Lung (tissue), 16 donors: ENCODE measurements around the gene CCT6B. TPM values are rescaled to one million over a fixed set of nuclear protein-coding genes. Genes with fewer than 3 reads are reported as not detected.

Experiments
- ATAC-seq: fragments of 200-7000 bp; cut with Tn5 transposase; one replicate; pipeline ENCODE4 v1.9.1; 2020; ENCODE audit warnings: moderate number of reproducible peaks; ENCODE audit not compliant: insufficient read depth, low FRiP score
- DNase-seq, 3 donors: peaks; one replicate each; pipeline ENCODE4 v3.0.0-alpha.2; 2013 to 2017
- H3K27ac ChIP-seq, 2 donors: one replicate each; pipeline ENCODE4 v1.5.1; 2013; ENCODE audit warnings: mild to moderate bottlenecking in 2 of 2, moderate library complexity in 2 of 2, control low read depth in 1 of 2, inconsistent platforms in 1 of 2, low read depth in 1 of 2, low read length in 1 of 2
- H3K27me3 ChIP-seq, 3 donors: one replicate each; pipeline ENCODE4 v1.5.1; 2013; ENCODE audit warnings: low read length in 2 of 3; ENCODE audit not compliant: control insufficient read depth in 3 of 3, insufficient read depth in 3 of 3
- H3K36me3 ChIP-seq, 4 donors: one replicate each; pipeline ENCODE4 v1.5.1; 2013; ENCODE audit warnings: low read length in 4 of 4, mild to moderate bottlenecking in 1 of 4, moderate library complexity in 1 of 4; ENCODE audit not compliant: control insufficient read depth in 4 of 4, insufficient read depth in 4 of 4
- H3K4me1 ChIP-seq, 5 donors: one replicate each; pipeline ENCODE4 v1.5.1; 2013; ENCODE audit warnings: low read length in 5 of 5, mild to moderate bottlenecking in 2 of 5, moderate library complexity in 1 of 5; ENCODE audit not compliant: control insufficient read depth in 5 of 5, insufficient read depth in 5 of 5
- H3K4me3 ChIP-seq: one replicate; pipeline ENCODE4 v1.5.1; 2013; ENCODE audit warnings: mild to moderate bottlenecking, control low read depth, moderate library complexity
- H3K9ac ChIP-seq, 2 donors: one replicate each; pipeline ENCODE4 v1.5.1; 2013; ENCODE audit warnings: low read length in 2 of 2, control low read depth in 1 of 2; ENCODE audit not compliant: insufficient read depth in 1 of 2
- H3K9me3 ChIP-seq, 4 donors: one replicate each; pipeline ENCODE4 v1.5.1; 2013; ENCODE audit warnings: low read length in 3 of 4, mild to moderate bottlenecking in 1 of 4, moderate library complexity in 1 of 4; ENCODE audit not compliant: control insufficient read depth in 4 of 4, insufficient read depth in 3 of 4
- CTCF ChIP-seq: IDR thresholded peaks from 2 replicates; pipeline ENCODE4 v1.5.1; 2012; ENCODE audit warnings: mild to moderate bottlenecking; ENCODE audit errors: control extremely low read depth, extremely low read depth
- WGBS, 2 donors: extraction: QIAGEN DNeasy Blood & Tissue Kit; methylation state at CpG; one replicate each; pipeline ENCODE4 v1.1.7; 2013; 5-methylcytosine and 5-hydroxymethylcytosine counted together
- long read RNA-seq, 5 donors: transcript quantifications; one replicate each; lab custom pipeline, GENCODE V29; 2026
- polyA plus RNA-seq, 2 donors: library from polyadenylated mRNA; stranded (reverse); fragments of 200-250 nt; gene quantifications; one replicate each; pipeline ENCODE4 v1.2.1, GENCODE V29; 2013
- total RNA-seq, 2 donors: library from RNA; depleted of rRNA in 1 of 2; stranded (reverse); fragments of >200 nt in 1 of 2; gene quantifications; one replicate each; pipeline ENCODE4 v1.2.1, GENCODE V29; 2014 to 2021
- donor health status: control.
- donor health status: control.
- donor health status: Bipolar disorder and iron deficiency.
- donor health status: healthy.
- donor health status: DM: yes; HTN: yes; CAD: no.

CCT6B gene
- total RNA-seq (1 to 10 TPM; 3.0 to 3.6 TPM), polyA plus RNA-seq (1 to 10 TPM in 1 of 2 donors, under 1 TPM in 1; 0.95 to 1.5 TPM)
- long read RNA-seq, donor 1: 0 reads
- long read RNA-seq, donor 2, partial matches to known transcripts: 0 of 1 reads
- long read RNA-seq, donor 2, other reads (novel, unspliced or antisense): 0 of 1 reads
- long read RNA-seq, donor 3, partial matches to known transcripts: 0 of 1 reads
- long read RNA-seq, donor 3, other reads (novel, unspliced or antisense): 0 of 1 reads
- long read RNA-seq, donor 4: 0 reads
- long read RNA-seq, donor 5, partial matches to known transcripts: 14 of 14 reads
- long read RNA-seq, donor 5, other reads (novel, unspliced or antisense): 0 of 14 reads

GRCh38 chr17:34961093-34961911 lies at the start of gene CCT6B, which contains the start of gene ZNF830:
TSS of gene CCT6B (minus strand) at chr17:34961460. CDS start at chr17:34961393, 67 bp downstream.
TSS of gene ZNF830 (plus strand) at chr17:34961540. CDS start at chr17:34961567, 27 bp downstream.
- peaks cover 3 to 15% (median 11%) of the 10 kb centered on the region in 4 donors for H3K36me3 ChIP-seq
- DNase-seq (peak; percentile 96 to 99 (median 99)), ATAC-seq (peak; percentile 98)
- peak within 1 kb of the TSS; percentile 97 for H3K4me3 ChIP-seq
- H3K9ac ChIP-seq: peak within 1 kb of the TSS; percentile 87 to 97
- H3K27me3 ChIP-seq: no peaks in the 10 kb centered on the region
- peaks cover 0 to 23% (median 5%) of the 10 kb centered on the region in 5 donors for H3K4me1 ChIP-seq
- no peaks in the 10 kb centered on the region for H3K9me3 ChIP-seq
- no peak for TF ChIP-seq CTCF
- H3K27ac ChIP-seq: peak within 1 kb of the TSS; percentile 92 to 99
- WGBS, 2 donors: 0% methylated on average over 65 of the region's 65 CpGs

- 84 to 91% methylated on average over 3 of the region's 3 CpGs for WGBS, 2 donors
- no peaks in the 10 kb centered on the region for H3K4me1 ChIP-seq
- no peaks in the 10 kb centered on the region for H3K27me3 ChIP-seq
- TF ChIP-seq CTCF: no peak
- DNase-seq (no peak), ATAC-seq (no peak)
- peaks cover 3 to 32% (median 21%) of the 10 kb centered on the region in 4 donors for H3K36me3 ChIP-seq
- no peak overlapping the region for H3K9ac ChIP-seq
- H3K27ac ChIP-seq: no peak overlapping the region
- no peak overlapping the region for H3K4me3 ChIP-seq
- no peaks in the 10 kb centered on the region for H3K9me3 ChIP-seq
These were observed 48.8 kb upstream of the CCT6B start for GRCh38 chr17:35010093-35010492.

- Histone ChIP-seq H3K9me3 (no peaks in the 10 kb centered on the region), H3K27ac (no peak overlapping the region), H3K4me1 (peaks cover 0 to 3% (median 0%) of the 10 kb centered on the region in 5 donors), H3K9ac (no peak overlapping the region), H3K36me3 (peaks cover 3 to 43% (median 16%) of the 10 kb centered on the region in 4 donors), H3K4me3 (no peak overlapping the region), H3K27me3 (no peaks in the 10 kb centered on the region)
- ATAC-seq (no peak), DNase-seq (no peak)
- TF ChIP-seq CTCF: no peak
- WGBS, 2 donors: 59 to 95% methylated on average over 1 of the region's 1 CpG
These were observed 45.7 kb upstream of the CCT6B start for GRCh38 chr17:35006961-35007360.
